Measurements from ENCODE around the gene INPP5E.

DNA sequence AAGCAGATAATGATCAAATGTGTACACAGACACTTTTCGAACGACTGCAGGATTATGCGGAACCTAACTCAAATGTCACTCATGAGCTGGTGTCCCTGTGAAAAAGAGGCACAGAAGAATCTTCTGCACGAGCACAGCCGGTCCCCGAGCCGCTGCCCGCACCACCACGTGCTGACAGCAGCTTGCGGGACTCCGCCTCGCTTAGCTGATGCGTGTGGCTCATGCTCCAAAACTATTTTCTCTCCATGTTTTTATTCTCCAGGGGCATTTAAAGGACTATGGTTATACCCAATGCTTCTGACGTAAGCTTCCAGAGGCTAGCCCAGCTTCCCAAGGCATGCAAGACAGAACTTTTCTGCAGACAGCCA is 33.7 kb upstream of the INPP5E start:
- TF ChIP-seq, protein P1, sequence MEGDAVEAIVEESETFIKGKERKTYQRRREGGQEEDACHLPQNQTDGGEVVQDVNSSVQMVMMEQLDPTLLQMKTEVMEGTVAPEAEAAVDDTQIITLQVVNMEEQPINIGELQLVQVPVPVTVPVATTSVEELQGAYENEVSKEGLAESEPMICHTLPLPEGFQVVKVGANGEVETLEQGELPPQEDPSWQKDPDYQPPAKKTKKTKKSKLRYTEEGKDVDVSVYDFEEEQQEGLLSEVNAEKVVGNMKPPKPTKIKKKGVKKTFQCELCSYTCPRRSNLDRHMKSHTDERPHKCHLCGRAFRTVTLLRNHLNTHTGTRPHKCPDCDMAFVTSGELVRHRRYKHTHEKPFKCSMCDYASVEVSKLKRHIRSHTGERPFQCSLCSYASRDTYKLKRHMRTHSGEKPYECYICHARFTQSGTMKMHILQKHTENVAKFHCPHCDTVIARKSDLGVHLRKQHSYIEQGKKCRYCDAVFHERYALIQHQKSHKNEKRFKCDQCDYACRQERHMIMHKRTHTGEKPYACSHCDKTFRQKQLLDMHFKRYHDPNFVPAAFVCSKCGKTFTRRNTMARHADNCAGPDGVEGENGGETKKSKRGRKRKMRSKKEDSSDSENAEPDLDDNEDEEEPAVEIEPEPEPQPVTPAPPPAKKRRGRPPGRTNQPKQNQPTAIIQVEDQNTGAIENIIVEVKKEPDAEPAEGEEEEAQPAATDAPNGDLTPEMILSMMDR (IDR thresholded peaks at IDR 0.05) = no peak
- no peak for TF ChIP-seq POLR2A (IDR thresholded peaks at IDR 0.05)
